GDM1 (cell line): ENCODE results near the gene ZNF547.

Experiments
- DNase-seq: peaks from one replicate; lab custom pipeline; 2025; lab: John Stamatoyannopoulos, UW

Gene ZNF547

GRCh38 chr19:57362997-57363687, at the start of gene ZNF547, which contains the start of gene TRAPPC2B:
ZNF547 (plus strand) TSS chr19:57363551; CDS start chr19:57368556, 5,005 bp downstream.
TRAPPC2B (plus strand) TSS chr19:57363551; CDS start chr19:57364834, 1,283 bp downstream.
- peak; percentile 99 for DNase-seq

- no peak for DNase-seq
These were observed 49.2 kb upstream of the ZNF547 start for GRCh38 chr19:57314146-57314545.

GRCh38 chr19:57317503-57317902, 45.8 kb upstream of the ZNF547 start:
- no peak for DNase-seq

GRCh38 chr19:57319869-57320179, 43.5 kb upstream of the ZNF547 start:
- DNase-seq, result no peak

- peak; percentile 89 for DNase-seq
These were observed 42.9 kb upstream of the ZNF547 start, which contains the start of gene ZNF543 for GRCh38 chr19:57320180-57321084. ZNF543 (plus strand) TSS chr19:57320472; CDS start chr19:57320854, 382 bp downstream.

- DNase-seq, result no peak
These were observed 42.2 kb upstream of the ZNF547 start for GRCh38 chr19:57321116-57321515.

- peak; percentile 7 for DNase-seq
These were observed 41.6 kb upstream of the ZNF547 start for GRCh38 chr19:57321751-57322150.

- DNase-seq, result no peak
These were observed 38.4 kb upstream of the ZNF547 start for GRCh38 chr19:57324992-57325391.

GRCh38 chr19:57327993-57328392, 35.4 kb upstream of the ZNF547 start:
- no peak for DNase-seq

- no peak for DNase-seq
These were observed 29.2 kb upstream of the ZNF547 start for GRCh38 chr19:57334191-57334590.

GRCh38 chr19:57338877-57339276, 24.5 kb upstream of the ZNF547 start:
- no peak for DNase-seq

- no peak for DNase-seq
These were observed 20.8 kb upstream of the ZNF547 start for GRCh38 chr19:57342582-57342981.

- DNase-seq, result no peak
These were observed 15.2 kb upstream of the ZNF547 start for GRCh38 chr19:57348136-57348535.

- peak; percentile 81 for DNase-seq
These were observed 12.2 kb upstream of the ZNF547 start, which contains the start of gene ZNF304 for GRCh38 chr19:57350877-57351805. ZNF304 (plus strand) TSS chr19:57351271; CDS start chr19:57351665, 394 bp downstream.

- no peak for DNase-seq
These were observed 11.5 kb upstream of the ZNF547 start for GRCh38 chr19:57351867-57352266.

- no peak for DNase-seq
These were observed 7.4 kb upstream of the ZNF547 start for GRCh38 chr19:57355916-57356315.

GRCh38 chr19:57357406-57357805, 5.9 kb upstream of the ZNF547 start:
- no peak for DNase-seq

GRCh38 chr19:57359300-57359699, 4.1 kb upstream of the ZNF547 start:
- DNase-seq, result no peak

GRCh38 chr19:57362419-57362818, 932 bp upstream of the ZNF547 start:
- no peak for DNase-seq

GRCh38 chr19:57363688-57364181, 384 bp downstream of the ZNF547 start:
- DNase-seq, result no peak

- no peak for DNase-seq
These were observed 3.4 kb downstream of the ZNF547 start for GRCh38 chr19:57366776-57367175.

- DNase-seq, result no peak
These were observed 10.8 kb downstream of the ZNF547 start for GRCh38 chr19:57374179-57374578.
